Neural cell (in vitro differentiated cells): ENCODE measurements around the gene CSRNP3.

Experiments used
- POLR2AphosphoS5 ChIP-seq: IDR thresholded peaks from 2 replicates; pipeline ENCODE4 v1.6.1; 2012
- RAD21 ChIP-seq: fragments of 450-650 bp; conservative IDR thresholded peaks from 2 replicates; pipeline ENCODE4 v1.6.1; 2014; ENCODE audit warnings: antibody characterized with exemption, mild to moderate bottlenecking, moderate library complexity

DNA sequence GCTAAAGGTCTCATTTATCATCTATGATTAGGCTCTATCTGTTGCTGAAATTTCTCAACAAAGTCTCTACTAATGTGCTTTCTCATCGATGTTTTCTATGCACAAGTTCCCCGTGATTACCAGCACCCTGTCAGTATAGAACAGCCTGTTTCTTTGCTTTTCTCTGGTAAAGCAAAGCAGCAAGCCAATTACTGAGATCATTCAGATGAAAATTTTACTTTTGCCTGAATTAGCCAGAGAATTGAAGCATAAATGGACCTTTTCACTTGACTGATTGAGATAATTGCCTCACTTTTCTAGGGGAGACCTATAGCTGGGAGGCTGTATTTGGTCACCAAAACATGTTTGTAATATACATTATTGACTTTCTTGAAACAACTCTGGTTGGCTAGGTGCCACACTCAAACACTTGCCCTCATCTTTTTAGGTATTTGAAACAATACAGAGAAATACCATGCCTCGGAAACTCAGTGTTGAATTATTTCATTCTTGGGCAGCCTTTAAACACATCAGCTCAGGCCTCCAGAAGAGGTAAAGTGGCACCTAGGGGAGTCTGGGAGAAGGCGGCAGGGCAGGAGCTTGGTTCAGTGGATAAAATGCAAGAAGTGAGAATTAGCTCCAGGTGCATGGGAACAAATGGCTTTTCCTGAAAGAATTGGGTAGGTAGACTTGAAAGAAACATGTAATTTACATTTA lies 228.4 kb downstream of the CSRNP3 start:
- TF ChIP-seq RAD21: no peak
- TF ChIP-seq POLR2AphosphoS5: no peak
